Urinary bladder (tissue), 4 donors: ENCODE data around the gene FOS. TPM values are rescaled to one million over a fixed set of nuclear protein-coding genes. Genes with fewer than 3 reads are reported as not detected.

Experiments used
- DNase-seq: peaks from one replicate; pipeline ENCODE4 v3.0.0-alpha.2; 2015; ENCODE audit errors: extremely low spot score
- H3K27ac ChIP-seq: one replicate; pipeline ENCODE4 v1.5.1; 2013; ENCODE audit warnings: low read depth, mild to moderate bottlenecking, moderate library complexity
- H3K36me3 ChIP-seq: one replicate; pipeline ENCODE4 v1.6.1; 2013; ENCODE audit warnings: mild to moderate bottlenecking, moderate library complexity; ENCODE audit not compliant: insufficient read depth
- H3K4me1 ChIP-seq: one replicate; pipeline ENCODE4 v1.6.1; 2013; ENCODE audit warnings: mild to moderate bottlenecking, moderate library complexity; ENCODE audit not compliant: insufficient read depth
- H3K4me3 ChIP-seq: one replicate; pipeline ENCODE4 v1.5.1; 2013; ENCODE audit warnings: low read depth, low read length
- WGBS: extraction: QIAGEN DNeasy Blood & Tissue Kit; methylation state at CpG from one replicate; pipeline ENCODE4 v1.1.7; 2013; 5-methylcytosine and 5-hydroxymethylcytosine counted together
- polyA plus RNA-seq: library from polyadenylated mRNA; stranded (reverse); fragments of 200-250 nt; gene quantifications from one replicate; pipeline ENCODE4 v1.2.3, GENCODE V29; 2013
- total RNA-seq: library from RNA; depleted of rRNA; stranded (reverse); fragments of >200 nt; gene quantifications from one replicate; pipeline ENCODE4 v1.2.3, GENCODE V29; 2014
- donor health status: healthy with polysubstance abuse.
- donor health status: healthy.

FOS gene
- total and polyA plus RNA-seq, 2 donors: 219 to 1,557 TPM

- no peak overlapping the region for H3K4me3 ChIP-seq
- H3K4me1 ChIP-seq: no peaks in the 10 kb centered on the region
- no peak overlapping the region for H3K27ac ChIP-seq
- DNase-seq: peak; percentile 83
- WGBS: 34% methylated on average over 12 of the region's 12 CpGs
- no peaks in the 10 kb centered on the region for H3K36me3 ChIP-seq
Observed at GRCh38 chr14:75242546-75243273, 35.9 kb upstream of the FOS start.

DNA sequence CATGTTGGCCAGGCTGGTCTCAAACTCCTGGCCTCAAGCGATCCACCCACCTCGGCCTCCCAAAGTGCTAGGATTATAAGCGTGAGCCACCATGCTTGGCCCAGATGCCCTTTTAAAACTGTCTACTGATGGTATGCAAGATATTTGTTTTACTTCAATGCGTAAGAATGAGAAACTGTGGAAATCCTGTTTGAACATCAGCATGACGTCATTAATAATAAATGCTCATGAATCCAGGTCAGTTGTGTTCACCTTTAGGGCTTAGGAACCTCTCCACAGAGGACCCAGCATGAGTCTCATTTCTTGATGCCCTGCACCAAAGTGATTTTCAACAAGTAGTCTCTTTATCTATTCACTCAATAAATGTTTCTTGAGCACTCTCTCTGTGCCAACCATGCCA is 34.5 kb upstream of the FOS start:
- no peak for DNase-seq
- H3K36me3 ChIP-seq: no peaks in the 10 kb centered on the region
- no peak overlapping the region for H3K4me3 ChIP-seq
- no peaks in the 10 kb centered on the region for H3K4me1 ChIP-seq
- no peak overlapping the region for H3K27ac ChIP-seq
- WGBS: 71% methylated on average over 5 of the region's 5 CpGs

GRCh38 chr14:75246546-75247285 is 31.9 kb upstream of the FOS start:
- no peak for DNase-seq
- Histone ChIP-seq H3K4me1 (no peaks in the 10 kb centered on the region), H3K4me3 (no peak overlapping the region), H3K36me3 (no peaks in the 10 kb centered on the region), H3K27ac (no peak overlapping the region)
- 91% methylated on average over 7 of the region's 7 CpGs for WGBS

DNA sequence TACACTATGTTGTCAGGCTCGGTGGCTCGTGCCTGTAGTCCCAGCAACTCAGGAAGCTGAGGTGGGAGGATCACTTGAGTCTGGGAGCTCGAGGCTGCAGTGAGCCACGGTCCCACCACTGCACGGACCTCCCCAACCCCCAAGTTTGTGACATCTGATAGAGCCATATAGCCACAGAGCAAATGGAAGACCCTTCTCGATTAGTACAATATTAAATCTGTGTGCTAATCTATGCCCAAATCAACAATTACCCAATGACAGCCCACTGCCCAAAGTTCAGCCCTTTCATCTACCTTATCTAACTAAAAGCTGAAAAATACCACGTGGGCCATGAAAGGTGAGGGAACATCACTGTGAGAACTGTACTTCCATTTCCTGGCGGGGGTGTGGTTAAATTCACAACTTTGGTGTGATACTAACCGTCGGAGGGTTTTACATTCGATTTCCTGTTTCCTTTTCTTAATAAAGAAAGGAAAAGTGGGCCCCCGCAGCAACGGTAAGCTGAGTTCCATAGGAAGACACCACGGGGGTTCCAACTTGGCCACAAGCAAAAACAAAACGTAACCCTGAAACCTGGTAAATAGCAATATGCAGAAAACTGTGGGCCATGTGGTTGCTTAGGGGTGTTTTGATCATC is 31.2 kb upstream of the FOS start:
- Histone ChIP-seq H3K4me1 (no peaks in the 10 kb centered on the region), H3K36me3 (no peaks in the 10 kb centered on the region), H3K4me3 (no peak overlapping the region), H3K27ac (no peak overlapping the region)
- no peak for DNase-seq
- 62% methylated on average over 15 of the region's 15 CpGs for WGBS

DNA sequence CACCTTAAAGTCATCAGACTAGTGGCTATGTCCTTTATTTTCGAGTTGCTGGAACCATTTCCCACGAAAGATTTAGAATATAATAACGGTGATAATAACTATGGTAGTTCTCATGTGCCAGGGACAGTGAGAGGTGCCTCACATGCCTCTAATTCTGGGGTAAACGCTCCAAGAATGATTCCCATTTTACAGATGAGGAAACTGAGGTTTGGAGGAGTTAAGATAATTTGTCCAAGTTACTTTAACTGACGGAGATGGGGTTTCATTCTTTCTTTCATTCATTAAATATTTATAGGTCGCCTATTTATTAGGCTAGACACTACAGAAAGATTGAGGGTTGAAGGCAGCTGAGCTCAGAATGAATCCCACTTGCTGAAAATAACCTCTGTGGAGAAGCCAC is 30.7 kb upstream of the FOS start:
- H3K4me1 ChIP-seq: no peaks in the 10 kb centered on the region

DNA sequence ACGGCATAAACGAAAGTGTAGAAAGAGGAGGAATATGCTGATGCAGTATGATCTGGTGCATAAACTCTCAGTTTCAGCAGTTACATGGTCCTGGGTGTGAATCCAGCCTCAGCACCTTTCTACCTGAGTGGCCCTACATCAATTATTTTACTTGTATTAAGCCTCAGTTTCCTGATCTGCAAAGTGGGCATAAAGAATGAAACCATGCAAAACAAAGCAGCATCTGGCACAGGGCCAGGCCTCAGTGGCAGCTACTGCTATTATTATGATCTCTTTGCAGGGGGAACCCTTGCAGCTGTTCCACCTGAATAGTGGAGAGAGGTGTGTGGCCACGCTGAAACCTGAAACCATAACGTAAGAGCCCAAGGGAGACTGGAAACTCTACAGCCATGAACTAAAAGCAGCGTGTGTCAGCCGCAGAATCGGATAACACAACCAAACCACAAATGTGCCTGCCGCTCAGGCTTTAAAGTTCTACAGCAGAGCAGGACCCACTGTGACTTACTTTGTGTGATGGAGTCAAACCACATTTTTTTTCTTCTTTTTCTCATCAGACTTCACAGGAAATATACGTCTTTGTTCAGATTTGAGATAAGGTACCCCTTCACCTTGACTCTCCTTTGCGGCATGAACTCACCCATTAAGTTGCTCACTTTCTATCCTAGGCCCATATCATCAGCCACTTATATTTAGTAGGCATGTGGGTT is 29.2 kb upstream of the FOS start:
- no peak overlapping the region for H3K27ac ChIP-seq
- 64% methylated on average over 10 of the region's 10 CpGs for WGBS

More for the DNA sequence above, 30.7 kb upstream of the FOS start:
- Histone ChIP-seq H3K27ac (no peak overlapping the region), H3K36me3 (no peaks in the 10 kb centered on the region), H3K4me3 (no peak overlapping the region)
- WGBS: 83% methylated on average over 6 of the region's 6 CpGs
- no peak for DNase-seq

GRCh38 chr14:75249958-75250336 is 28.7 kb upstream of the FOS start:
- Histone ChIP-seq H3K27ac (no peak overlapping the region), H3K4me1 (no peaks in the 10 kb centered on the region), H3K4me3 (no peak overlapping the region), H3K36me3 (no peaks in the 10 kb centered on the region)
- no peak for DNase-seq
- 78% methylated on average over 2 of the region's 2 CpGs for WGBS

More for the DNA sequence above, 29.2 kb upstream of the FOS start:
- no peak overlapping the region for H3K4me3 ChIP-seq
- H3K36me3 ChIP-seq: no peaks in the 10 kb centered on the region
- DNase-seq: no peak
- H3K4me1 ChIP-seq: no peaks in the 10 kb centered on the region

GRCh38 chr14:75250800-75251199 is 27.8 kb upstream of the FOS start:
- H3K4me1 ChIP-seq: no peaks in the 10 kb centered on the region
- 85% methylated on average over 4 of the region's 4 CpGs for WGBS
- DNase-seq: no peak
- H3K36me3 ChIP-seq: no peaks in the 10 kb centered on the region
- no peak overlapping the region for H3K27ac ChIP-seq
- no peak overlapping the region for H3K4me3 ChIP-seq

- Histone ChIP-seq H3K4me1 (no peaks in the 10 kb centered on the region), H3K36me3 (no peaks in the 10 kb centered on the region), H3K27ac (peak overlapping the region; percentile 28), H3K4me3 (no peak overlapping the region)
- no peak for DNase-seq
- 80% methylated on average over 10 of the region's 10 CpGs for WGBS
Observed at GRCh38 chr14:75252254-75252837, 26.3 kb upstream of the FOS start.

GRCh38 chr14:75254381-75254822 is 24.2 kb upstream of the FOS start:
- Histone ChIP-seq H3K4me1 (no peaks in the 10 kb centered on the region), H3K36me3 (no peaks in the 10 kb centered on the region), H3K4me3 (no peak overlapping the region), H3K27ac (peak overlapping the region; percentile 42)
- DNase-seq: no peak
- 69% methylated on average over 6 of the region's 6 CpGs for WGBS

DNA sequence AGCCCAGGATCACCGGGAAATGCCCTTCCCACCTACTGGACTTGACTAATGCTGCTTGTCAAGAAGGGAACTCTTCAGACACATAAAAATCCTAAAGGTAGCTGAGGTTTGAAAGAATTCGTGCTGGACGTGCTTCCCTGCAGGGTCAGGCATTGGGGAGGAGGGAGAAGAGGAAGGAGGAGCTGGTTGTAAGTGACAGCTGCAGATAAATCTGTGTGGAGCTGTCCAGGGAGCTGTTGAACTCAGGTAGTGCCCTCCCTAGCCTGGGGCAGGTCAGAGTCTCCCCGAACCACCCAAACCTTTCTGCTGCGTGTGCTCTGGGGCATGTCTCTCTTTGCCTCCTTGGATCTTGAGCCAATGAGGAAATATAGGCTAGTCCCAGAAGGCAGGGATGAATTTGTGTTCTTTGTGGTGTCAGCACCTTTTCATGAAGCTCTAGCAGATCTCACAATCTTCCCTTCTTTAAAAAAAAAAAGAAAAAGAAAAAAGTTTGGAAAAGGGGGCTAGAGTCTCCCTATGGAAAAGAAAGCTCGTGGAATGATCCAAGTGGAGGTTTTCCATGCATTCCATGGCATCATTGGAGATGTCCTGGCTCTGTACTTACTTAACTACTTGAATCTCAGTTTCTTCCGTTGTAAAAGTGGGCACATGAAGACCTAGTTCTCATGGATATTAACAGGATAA is 23.6 kb upstream of the FOS start:
- no peak for DNase-seq
- no peaks in the 10 kb centered on the region for H3K36me3 ChIP-seq
- no peaks in the 10 kb centered on the region for H3K4me1 ChIP-seq
- H3K27ac ChIP-seq: peak overlapping the region; percentile 42
- H3K4me3 ChIP-seq: no peak overlapping the region
- 53% methylated on average over 7 of the region's 7 CpGs for WGBS

DNA sequence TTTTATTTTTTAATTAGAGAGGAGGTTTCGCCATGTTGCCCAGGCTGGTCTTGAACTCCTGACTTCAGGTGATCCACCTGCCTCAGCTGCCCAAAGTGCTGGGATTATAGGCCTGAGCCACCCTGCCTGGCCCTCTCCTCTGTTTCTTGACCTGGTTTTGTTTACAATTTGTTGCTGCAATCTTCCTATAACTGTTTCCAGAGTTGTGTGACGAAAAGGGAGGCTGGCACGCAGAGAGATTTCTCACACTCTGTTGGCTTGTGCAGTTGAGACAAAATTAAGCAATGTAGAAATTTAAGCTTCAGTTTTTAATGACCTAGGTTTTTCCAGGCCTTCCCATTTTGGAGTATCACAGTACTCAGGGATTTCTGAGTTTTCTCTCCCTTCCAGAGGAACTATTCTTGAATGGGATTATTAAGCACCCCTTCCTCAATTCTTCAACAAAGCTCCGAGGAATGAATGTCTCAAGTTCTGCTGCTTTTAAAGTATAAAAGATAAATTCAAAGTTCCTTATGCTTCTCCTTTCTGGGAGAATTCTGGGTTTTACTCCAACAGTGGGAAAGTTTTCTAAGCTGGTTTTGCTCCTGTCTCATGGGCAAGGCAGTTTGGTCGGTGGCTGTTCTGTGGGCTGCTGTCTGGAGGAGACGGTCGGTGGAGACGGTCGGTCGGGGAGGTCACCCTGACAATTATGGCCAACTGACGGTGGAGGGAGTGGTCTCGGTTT is 20.4 kb upstream of the FOS start:
- no peaks in the 10 kb centered on the region for H3K36me3 ChIP-seq
- H3K4me1 ChIP-seq: no peaks in the 10 kb centered on the region
- H3K27ac ChIP-seq: peak overlapping the region; percentile 98
- peak overlapping the region; percentile 10 for H3K4me3 ChIP-seq
- no peak for DNase-seq
- WGBS: 14% methylated on average over 12 of the region's 12 CpGs
